Loucy (cell line): ENCODE measurements around the gene KPNA1.
A peak's percentile ranks its signal among the peaks of the same experiment; 100 is the strongest.

Experiments used
- H2AFZ ChIP-seq: fragments of 200-600 bp; sonication (generic); 2 replicates; pipeline ENCODE4 v1.6.0; 2016; ENCODE audit warnings: antibody characterized with exemption, mild to moderate bottlenecking, low read length, moderate library complexity
- H3F3A ChIP-seq: fragments of 200-600 bp; 2 replicates; pipeline ENCODE4 v1.6.0; 2016; ENCODE audit warnings: antibody characterized with exemption, low read depth, mild to moderate bottlenecking
- H3K27me3 ChIP-seq: fragments of 200-600 bp; sonication (generic); 2 replicates; pipeline ENCODE4 v1.6.1; 2014; ENCODE audit warnings: low read length, mild to moderate bottlenecking; ENCODE audit not compliant: insufficient read depth, poor library complexity, severe bottlenecking
- H3K36me3 ChIP-seq: fragments of 200-600 bp; sonication (generic); 2 replicates; pipeline ENCODE4 v1.6.1; 2016; ENCODE audit warnings: low read length; ENCODE audit not compliant: insufficient read depth
- H3K4me1 ChIP-seq: fragments of 200-600 bp; sonication (generic); 2 replicates; pipeline ENCODE4 v1.5.1; 2014; ENCODE audit warnings: low read length, mild to moderate bottlenecking; ENCODE audit not compliant: insufficient read depth, poor library complexity, severe bottlenecking
- H3K4me2 ChIP-seq: fragments of 200-600 bp; sonication (generic); 2 replicates; pipeline ENCODE4 v1.6.0; 2014; ENCODE audit warnings: antibody characterized with exemption, low read length, low read depth, mild to moderate bottlenecking; ENCODE audit not compliant: poor library complexity, severe bottlenecking
- H3K4me3 ChIP-seq: fragments of 200-600 bp; sonication (generic); 2 replicates; pipeline ENCODE4 v1.5.1; 2014; ENCODE audit warnings: low read length, mild to moderate bottlenecking, mixed read lengths; ENCODE audit not compliant: poor library complexity, severe bottlenecking
- H3K79me2 ChIP-seq: fragments of 200-600 bp; sonication (generic); 2 replicates; pipeline ENCODE4 v1.6.1; 2014; ENCODE audit warnings: low read length; ENCODE audit not compliant: insufficient read depth
- H3K9ac ChIP-seq: fragments of 200-600 bp; sonication (generic); 2 replicates; pipeline ENCODE4 v1.6.0; 2014; ENCODE audit warnings: mild to moderate bottlenecking, low read depth, low read length, moderate library complexity; ENCODE audit not compliant: poor library complexity, severe bottlenecking
- H3K9me2 ChIP-seq: fragments of 200-600 bp; sonication (generic); replicated peaks from 2 replicates; pipeline ENCODE4 v1.6.1; 2016; ENCODE audit warnings: low read depth, low read length, mixed read lengths
- H3K9me3 ChIP-seq: fragments of 200-600 bp; sonication (generic); 2 replicates; pipeline ENCODE4 v1.6.1; 2014; ENCODE audit warnings: mild to moderate bottlenecking, antibody characterized with exemption, low read length, low read depth; ENCODE audit not compliant: insufficient read depth
- H4K20me1 ChIP-seq: fragments of 200-600 bp; sonication (generic); 2 replicates; pipeline ENCODE4 v1.6.0; 2014; ENCODE audit warnings: antibody characterized with exemption, low read length, mild to moderate bottlenecking; ENCODE audit not compliant: insufficient read depth, poor library complexity, severe bottlenecking
- CTCF ChIP-seq: fragments of 200-600 bp; sonication (generic); conservative IDR thresholded peaks from 2 replicates; pipeline ENCODE4 v1.5.1; 2014; ENCODE audit warnings: mild to moderate bottlenecking, antibody characterized with exemption, low read length
- EZH2phosphoT487 ChIP-seq: fragments of 200-600 bp; IDR thresholded peaks from 2 replicates; pipeline ENCODE4 v1.6.1; 2018; ENCODE audit warnings: antibody characterized with exemption, mild to moderate bottlenecking, moderate library complexity, borderline replicate concordance

Gene KPNA1

GRCh38 chr3:122508135-122508914 lies 6.4 kb downstream of the KPNA1 start:
- Histone ChIP-seq H3K36me3 (no peaks in the 10 kb centered on the region), H4K20me1 (peaks cover 88% of the 10 kb centered on the region), H3K9me3 (no peaks in the 10 kb centered on the region), H3K9ac (no peak overlapping the region), H3K4me3 (no peak overlapping the region), H3K4me1 (peaks cover 55% of the 10 kb centered on the region), H3F3A (no peaks in the 10 kb centered on the region), H3K4me2 (peak overlapping the region; percentile 86), H2AFZ (no peak overlapping the region), H3K9me2 (no peaks in the 10 kb centered on the region), H3K27me3 (no peaks in the 10 kb centered on the region), H3K79me2 (peaks cover 99% of the 10 kb centered on the region)
- no peak for TF ChIP-seq CTCF
- no peak for TF ChIP-seq EZH2phosphoT487

GRCh38 chr3:122506450-122506849 lies 8.3 kb downstream of the KPNA1 start:
- H3K9ac ChIP-seq = no peak overlapping the region
- no peaks in the 10 kb centered on the region for H3K27me3 ChIP-seq
- H3F3A ChIP-seq = no peaks in the 10 kb centered on the region
- H2AFZ ChIP-seq = no peak overlapping the region
- peaks cover 36% of the 10 kb centered on the region for H3K4me1 ChIP-seq
- no peaks in the 10 kb centered on the region for H3K9me2 ChIP-seq
- no peak overlapping the region for H3K4me2 ChIP-seq
- no peaks in the 10 kb centered on the region for H3K36me3 ChIP-seq
- peaks cover 98% of the 10 kb centered on the region for H3K79me2 ChIP-seq
- TF ChIP-seq EZH2phosphoT487 (no peak), CTCF (no peak)
- peaks cover 82% of the 10 kb centered on the region for H4K20me1 ChIP-seq
- H3K4me3 ChIP-seq = no peak overlapping the region
- H3K9me3 ChIP-seq = no peaks in the 10 kb centered on the region

GRCh38 chr3:122505676-122506075 lies 9.1 kb downstream of the KPNA1 start:
- H3K9me3 ChIP-seq = no peaks in the 10 kb centered on the region
- H4K20me1 ChIP-seq = peaks cover 82% of the 10 kb centered on the region
- no peak overlapping the region for H3K9ac ChIP-seq

More at GRCh38 chr3:122505676-122506075, 9.1 kb downstream of the KPNA1 start:
- Histone ChIP-seq H3K4me2 (no peak overlapping the region), H2AFZ (no peak overlapping the region), H3K9me2 (no peaks in the 10 kb centered on the region), H3K4me1 (peaks cover 29% of the 10 kb centered on the region), H3K36me3 (no peaks in the 10 kb centered on the region), H3K27me3 (no peaks in the 10 kb centered on the region), H3F3A (no peaks in the 10 kb centered on the region), H3K4me3 (no peak overlapping the region), H3K79me2 (peaks cover 98% of the 10 kb centered on the region)
- no peak for TF ChIP-seq CTCF
- TF ChIP-seq EZH2phosphoT487 = no peak
